ENCODE results near the gene SERPINE2.

SERPINE2 gene

GRCh38 chr2:223991611-223992010 lies 47.5 kb downstream of the SERPINE2 start:
- DNase-seq: no peak
- TF ChIP-seq GATA1 (IDR thresholded peaks at IDR 0.05; ENCODE audit: low read depth, low read length): no peak
- TF ChIP-seq POLR2A (IDR thresholded peaks at IDR 0.05; ENCODE audit: low read length): no peak

DNA sequence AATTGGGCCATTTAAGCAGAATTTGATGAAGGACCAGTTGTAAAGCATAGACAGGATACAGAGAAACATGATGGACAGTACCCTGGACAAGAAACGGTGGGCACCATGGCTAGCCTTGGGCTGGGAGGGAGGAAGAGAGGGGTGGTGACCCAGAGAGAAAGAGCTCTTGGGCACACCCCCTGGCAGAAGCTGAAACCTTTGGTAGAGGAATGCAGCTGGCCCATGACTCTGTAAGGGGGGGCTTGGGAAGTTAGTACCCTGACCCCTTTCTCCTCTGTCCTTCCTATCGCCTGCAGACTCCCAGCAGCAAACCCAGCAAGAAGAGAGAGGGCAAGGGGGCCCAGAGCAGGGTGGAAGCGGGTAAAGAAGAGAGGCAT lies 49.2 kb downstream of the SERPINE2 start:
- TF ChIP-seq GATA1 (IDR thresholded peaks at IDR 0.05; ENCODE audit: low read depth, low read length) (no peak), POLR2A (IDR thresholded peaks at IDR 0.05; ENCODE audit: low read length) (no peak)

GRCh38 chr2:223989206-223989855 lies 49.8 kb downstream of the SERPINE2 start:
- no peak for TF ChIP-seq POLR2A (IDR thresholded peaks at IDR 0.05; ENCODE audit: low read length)
- TF ChIP-seq GATA1 (IDR thresholded peaks at IDR 0.05; ENCODE audit: low read depth, low read length): no peak
- DNase-seq: peak in 1 of 2 experiments; percentile 4

More for the DNA sequence above, 49.2 kb downstream of the SERPINE2 start:
- no peak for DNase-seq

- TF ChIP-seq POLR2A (IDR thresholded peaks at IDR 0.05; ENCODE audit: low read length): no peak
- DNase-seq: no peak
These were observed 57.8 kb downstream of the SERPINE2 start for GRCh38 chr2:223981241-223981640.

- DNase-seq: no peak
These were observed 58.3 kb downstream of the SERPINE2 start for GRCh38 chr2:223980803-223981202.

GRCh38 chr2:223980397-223980735 lies 58.7 kb downstream of the SERPINE2 start:
- TF ChIP-seq GATA1 (IDR thresholded peaks at IDR 0.05; ENCODE audit: low read depth, low read length): no peak
- TF ChIP-seq POLR2A (IDR thresholded peaks at IDR 0.05; ENCODE audit: low read length): no peak
- no peak for DNase-seq

More at GRCh38 chr2:223980803-223981202, 58.3 kb downstream of the SERPINE2 start:
- TF ChIP-seq GATA1 (IDR thresholded peaks at IDR 0.05; ENCODE audit: low read depth, low read length): no peak
- TF ChIP-seq POLR2A (IDR thresholded peaks at IDR 0.05; ENCODE audit: low read length): no peak

GRCh38 chr2:223979730-223980396 lies 59.2 kb downstream of the SERPINE2 start:
- DNase-seq: no peak
- no peak for TF ChIP-seq GATA1 (IDR thresholded peaks at IDR 0.05; ENCODE audit: low read depth, low read length)
- TF ChIP-seq POLR2A (IDR thresholded peaks at IDR 0.05; ENCODE audit: low read length): no peak

GRCh38 chr2:223978451-223978850 lies 60.6 kb downstream of the SERPINE2 start:
- no peak for DNase-seq
- TF ChIP-seq GATA1 (IDR thresholded peaks at IDR 0.05; ENCODE audit: low read depth, low read length) (no peak), POLR2A (IDR thresholded peaks at IDR 0.05; ENCODE audit: low read length) (no peak)

GRCh38 chr2:223976635-223977226 lies 62.4 kb downstream of the SERPINE2 start:
- DNase-seq: no peak
- no peak for TF ChIP-seq GATA1 (IDR thresholded peaks at IDR 0.05; ENCODE audit: low read depth, low read length)
- TF ChIP-seq POLR2A (IDR thresholded peaks at IDR 0.05; ENCODE audit: low read length): no peak

- TF ChIP-seq POLR2A (IDR thresholded peaks at IDR 0.05; ENCODE audit: low read length): no peak
- TF ChIP-seq GATA1 (IDR thresholded peaks at IDR 0.05; ENCODE audit: low read depth, low read length): no peak
- DNase-seq: no peak
These were observed 65.5 kb downstream of the SERPINE2 start for GRCh38 chr2:223973606-223974005.

- no peak for TF ChIP-seq POLR2A (IDR thresholded peaks at IDR 0.05; ENCODE audit: low read length)
- no peak for TF ChIP-seq GATA1 (IDR thresholded peaks at IDR 0.05; ENCODE audit: low read depth, low read length)
- no peak for DNase-seq
These were observed 66.4 kb downstream of the SERPINE2 start for GRCh38 chr2:223972656-223973102.

DNA sequence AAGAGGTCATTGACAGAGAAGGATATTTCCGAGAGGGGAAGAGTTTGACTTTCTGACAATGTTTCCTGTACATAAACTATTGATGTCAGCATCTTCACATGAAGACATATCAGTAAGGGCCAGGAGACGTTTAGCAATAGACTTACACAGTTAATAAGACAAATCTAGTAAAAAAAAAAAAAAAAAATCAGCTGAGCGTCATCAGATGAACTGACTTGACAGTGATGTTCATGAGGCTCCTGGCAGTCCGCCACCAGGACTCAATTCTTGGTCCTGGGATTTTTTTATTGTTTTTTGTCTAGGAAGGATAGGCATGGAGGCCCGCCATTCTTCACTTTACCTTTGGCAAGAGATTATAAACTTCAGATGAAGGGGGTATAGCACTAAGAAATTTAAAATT lies 67.4 kb downstream of the SERPINE2 start:
- TF ChIP-seq GATA1 (IDR thresholded peaks at IDR 0.05; ENCODE audit: low read depth, low read length): no peak
- no peak for TF ChIP-seq POLR2A (IDR thresholded peaks at IDR 0.05; ENCODE audit: low read length)
- DNase-seq: no peak

DNA sequence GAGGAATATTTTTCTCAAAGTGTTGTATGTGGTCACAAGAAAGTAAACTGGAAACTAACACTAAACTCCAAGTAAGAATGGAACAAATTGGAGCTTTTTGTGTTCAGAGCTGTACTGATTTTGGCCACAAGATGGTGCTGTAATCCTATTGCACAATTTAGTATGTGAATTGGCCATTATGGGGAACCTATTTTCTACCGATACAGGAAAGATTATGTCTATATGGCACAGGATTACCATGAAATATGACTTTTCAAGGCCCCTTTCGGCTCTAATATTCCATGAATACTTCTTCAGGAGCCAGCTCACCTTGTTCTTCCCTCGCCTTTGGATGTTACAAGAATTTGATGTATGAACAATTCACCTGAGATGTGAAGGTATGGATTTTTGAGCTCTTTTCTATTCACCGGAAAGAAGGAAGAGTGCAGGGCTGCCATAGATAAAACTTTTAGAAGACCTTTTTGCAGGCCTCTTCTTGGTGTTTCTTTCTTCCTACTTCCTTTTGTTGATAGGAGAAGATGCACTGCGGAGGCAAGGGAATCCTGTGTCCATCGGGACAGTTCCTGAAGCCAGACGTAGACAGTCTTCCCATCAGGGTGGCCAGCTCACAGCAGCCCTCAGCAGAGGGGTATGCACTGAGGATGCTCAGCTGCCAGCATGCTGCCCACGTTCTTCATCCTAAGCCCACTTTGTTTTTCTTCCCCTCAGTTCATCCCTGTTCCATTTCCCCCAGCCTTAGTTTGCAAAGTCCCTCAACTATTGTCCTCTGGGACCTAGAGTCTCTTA lies 68.5 kb downstream of the SERPINE2 start:
- no peak for TF ChIP-seq GATA1 (IDR thresholded peaks at IDR 0.05; ENCODE audit: low read depth, low read length)
- TF ChIP-seq POLR2A (IDR thresholded peaks at IDR 0.05; ENCODE audit: low read length): no peak
- peak; percentile 60 to 83 for DNase-seq

DNA sequence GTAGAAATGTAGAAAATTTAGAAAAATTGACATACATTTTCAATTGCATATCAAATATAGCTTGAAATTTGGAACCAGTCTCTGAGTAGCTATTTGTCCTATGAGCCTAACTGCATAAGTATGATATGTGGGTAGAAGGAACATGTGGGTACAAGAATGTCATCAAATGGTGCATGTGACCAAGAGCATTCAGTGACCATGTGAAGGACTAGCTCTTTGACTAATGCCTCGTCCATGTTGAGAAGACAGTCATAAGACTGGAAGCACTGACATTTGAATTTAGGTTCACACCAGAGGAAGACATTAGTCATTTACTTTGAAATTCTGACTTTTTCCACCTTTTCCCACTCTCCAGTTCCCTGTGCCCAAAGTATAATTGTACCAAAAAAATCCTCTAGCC lies 69.2 kb downstream of the SERPINE2 start:
- DNase-seq: peak in 1 of 2 experiments; percentile 22

More for the DNA sequence above, 69.2 kb downstream of the SERPINE2 start:
- TF ChIP-seq POLR2A (IDR thresholded peaks at IDR 0.05; ENCODE audit: low read length) (no peak), GATA1 (IDR thresholded peaks at IDR 0.05; ENCODE audit: low read depth, low read length) (no peak)

Measured in erythroblast (primary cell).